Thoracic aorta (tissue), 2 donors: Measurements from ENCODE around the gene RIIAD1. TPM values are rescaled to one million over a fixed set of nuclear protein-coding genes. Genes with fewer than 3 reads are reported as not detected.

ENCODE experiments used
- ATAC-seq: fragments of 150-250 bp; one replicate; pipeline ENCODE4 v1.8.0; 2017; ENCODE audit warnings: low read depth; ENCODE audit not compliant: insufficient number of reproducible peaks, low FRiP score
- DNase-seq: peaks from one replicate; pipeline ENCODE4 v3.0.0-alpha.2; 2020; ENCODE audit warnings: low spot score
- H3K27ac ChIP-seq, 2 donors: fragments of 200-600 bp; sonication (generic); 1 replicate in 1 of 2; 2 replicates in 1 of 2; pipeline ENCODE4 v1.5.1; 2016; ENCODE audit warnings: mild to moderate bottlenecking in 2 of 2, moderate library complexity in 2 of 2
- H3K27me3 ChIP-seq: fragments of 200-600 bp; sonication (generic); replicated peaks from 2 replicates; pipeline ENCODE4 v1.6.0; 2016; ENCODE audit warnings: mild to moderate bottlenecking; ENCODE audit not compliant: insufficient read depth
- H3K36me3 ChIP-seq: fragments of 200-600 bp; sonication (generic); one replicate; pipeline ENCODE4 v1.5.1; 2016
- H3K4me1 ChIP-seq, 2 donors: fragments of 200-600 bp; sonication (generic); 1 replicate in 1 of 2; 2 replicates in 1 of 2; pipeline versions ENCODE4 v1.5.1 to v1.6.0; 2016; ENCODE audit warnings: low read depth in 2 of 2, mild to moderate bottlenecking in 1 of 2; ENCODE audit not compliant: control insufficient read depth in 1 of 2
- H3K4me3 ChIP-seq: fragments of 200-600 bp; sonication (generic); 2 replicates; pipeline ENCODE4 v1.5.1; 2016; ENCODE audit warnings: mild to moderate bottlenecking
- H3K9me3 ChIP-seq: fragments of 200-600 bp; sonication (generic); 2 replicates; pipeline ENCODE4 v1.5.1; 2016
- total RNA-seq, 2 donors: library from RNA; depleted of rRNA; stranded (reverse); fragments of >200 nt; gene quantifications; one replicate each; pipeline versions ENCODE4 v1.1.0 to v1.2.3, GENCODE V29; 2016
- TF ChIP-seq, protein P1 (sequence below): fragments of 200-600 bp; sonication (generic); IDR thresholded peaks from one replicate; pipeline ENCODE4 v1.5.1; 2019; ENCODE audit warnings: antibody characterized with exemption

Gene RIIAD1
- total RNA-seq, 2 donors from 2014 or later = not detected

DNA sequence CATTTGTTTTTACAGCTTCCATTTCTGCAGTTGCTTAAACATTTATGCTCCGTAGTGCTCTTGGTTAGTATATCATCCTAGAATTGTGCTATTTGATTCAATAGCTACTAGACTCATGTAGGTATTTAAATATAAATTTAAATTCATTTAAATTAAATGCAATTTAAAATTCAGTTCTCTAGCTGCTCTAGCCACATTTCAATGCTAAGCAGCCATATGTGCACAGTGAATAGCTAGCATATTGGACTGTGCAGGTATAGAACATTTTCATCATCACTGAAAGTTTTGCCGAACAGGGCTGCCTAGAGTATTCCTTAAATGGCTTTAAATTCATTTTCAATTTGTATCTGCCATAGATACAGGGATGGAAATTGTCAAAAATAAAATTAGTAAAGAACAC, 37.2 kb upstream of the RIIAD1 start:
- Histone ChIP-seq H3K27me3 (no peaks in the 10 kb centered on the region), H3K36me3 (peaks cover 9% of the 10 kb centered on the region), H3K4me1 (peaks cover 5 to 19% of the 10 kb centered on the region in 2 donors), H3K27ac (no peak overlapping the region), H3K4me3 (no peak overlapping the region), H3K9me3 (no peaks in the 10 kb centered on the region)
- ATAC-seq = no peak
- no peak for DNase-seq
- TF ChIP-seq, protein P1, sequence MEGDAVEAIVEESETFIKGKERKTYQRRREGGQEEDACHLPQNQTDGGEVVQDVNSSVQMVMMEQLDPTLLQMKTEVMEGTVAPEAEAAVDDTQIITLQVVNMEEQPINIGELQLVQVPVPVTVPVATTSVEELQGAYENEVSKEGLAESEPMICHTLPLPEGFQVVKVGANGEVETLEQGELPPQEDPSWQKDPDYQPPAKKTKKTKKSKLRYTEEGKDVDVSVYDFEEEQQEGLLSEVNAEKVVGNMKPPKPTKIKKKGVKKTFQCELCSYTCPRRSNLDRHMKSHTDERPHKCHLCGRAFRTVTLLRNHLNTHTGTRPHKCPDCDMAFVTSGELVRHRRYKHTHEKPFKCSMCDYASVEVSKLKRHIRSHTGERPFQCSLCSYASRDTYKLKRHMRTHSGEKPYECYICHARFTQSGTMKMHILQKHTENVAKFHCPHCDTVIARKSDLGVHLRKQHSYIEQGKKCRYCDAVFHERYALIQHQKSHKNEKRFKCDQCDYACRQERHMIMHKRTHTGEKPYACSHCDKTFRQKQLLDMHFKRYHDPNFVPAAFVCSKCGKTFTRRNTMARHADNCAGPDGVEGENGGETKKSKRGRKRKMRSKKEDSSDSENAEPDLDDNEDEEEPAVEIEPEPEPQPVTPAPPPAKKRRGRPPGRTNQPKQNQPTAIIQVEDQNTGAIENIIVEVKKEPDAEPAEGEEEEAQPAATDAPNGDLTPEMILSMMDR = no peak

DNA sequence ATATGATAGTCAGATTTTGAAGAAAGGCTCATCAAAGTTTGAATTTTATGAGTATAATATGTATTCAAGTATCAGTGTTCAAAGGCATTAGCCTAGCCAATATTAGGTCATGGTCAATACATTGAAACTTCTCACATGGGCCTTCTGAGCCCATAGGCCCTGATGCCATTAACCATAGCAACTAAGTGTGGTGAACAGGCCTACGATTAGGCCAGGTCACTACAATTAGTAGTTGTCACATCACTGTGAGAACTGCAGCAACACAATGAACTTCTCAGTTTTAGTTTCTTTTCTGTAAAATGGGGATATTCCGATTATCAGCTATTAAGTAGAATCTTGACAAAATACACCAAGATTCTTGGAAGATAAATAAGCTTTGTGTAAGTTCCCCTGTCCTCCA, 34.8 kb upstream of the RIIAD1 start:
- Histone ChIP-seq H3K27ac (no peak overlapping the region), H3K9me3 (no peaks in the 10 kb centered on the region), H3K27me3 (no peaks in the 10 kb centered on the region), H3K4me3 (no peak overlapping the region), H3K36me3 (peaks cover 9% of the 10 kb centered on the region), H3K4me1 (peaks cover 3 to 4% of the 10 kb centered on the region in 2 donors)
- no peak for DNase-seq
- ATAC-seq = no peak
- TF ChIP-seq, protein P1 = no peak

DNA sequence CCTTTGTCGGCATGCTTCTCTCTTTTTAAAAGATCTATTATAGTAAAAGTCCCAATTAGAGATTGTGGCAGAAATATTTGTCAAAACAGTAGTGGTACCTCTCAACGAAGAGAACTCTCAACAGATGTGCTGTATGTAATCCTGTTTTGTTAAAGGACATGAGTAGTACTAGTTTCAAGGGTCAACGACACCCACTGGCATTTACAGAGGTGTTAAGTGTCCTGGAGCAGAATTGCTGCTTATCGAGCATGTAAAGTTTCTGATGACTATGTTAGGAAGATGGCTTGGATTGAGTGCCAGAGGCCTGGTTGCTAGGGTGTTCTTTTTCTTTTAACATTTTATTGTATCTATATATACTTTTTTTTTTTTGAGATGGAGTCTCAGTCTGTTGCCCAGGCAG, 31.8 kb upstream of the RIIAD1 start:
- Histone ChIP-seq H3K27ac (no peak overlapping the region), H3K36me3 (peaks cover 21% of the 10 kb centered on the region), H3K4me3 (no peak overlapping the region), H3K4me1 (no peaks in the 10 kb centered on the region), H3K9me3 (no peaks in the 10 kb centered on the region), H3K27me3 (no peaks in the 10 kb centered on the region)
- DNase-seq = no peak
- TF ChIP-seq, protein P1 = no peak
- no peak for ATAC-seq

DNA sequence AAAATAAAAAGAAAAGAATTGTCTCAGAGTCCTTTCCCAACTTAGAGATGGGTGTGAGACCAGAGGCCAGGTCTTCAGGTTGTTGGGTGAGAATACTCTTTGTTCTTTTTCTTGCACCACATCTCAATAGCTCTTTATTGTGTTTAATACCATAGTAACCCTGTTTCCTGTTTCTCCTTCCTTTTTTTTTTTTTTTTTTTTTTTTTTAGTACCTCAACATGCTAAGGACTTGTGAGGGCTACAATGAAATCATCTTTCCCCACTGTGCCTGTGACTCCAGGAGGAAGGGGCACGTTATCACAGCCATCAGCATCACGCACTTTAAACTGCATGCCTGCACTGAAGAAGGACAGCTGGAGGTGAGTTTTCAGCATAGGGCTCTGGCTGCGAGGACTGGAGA, 29.1 kb upstream of the RIIAD1 start:
- Histone ChIP-seq H3K27ac (no peak overlapping the region), H3K36me3 (peaks cover 19% of the 10 kb centered on the region), H3K27me3 (no peaks in the 10 kb centered on the region), H3K4me3 (no peak overlapping the region), H3K9me3 (no peaks in the 10 kb centered on the region), H3K4me1 (no peaks in the 10 kb centered on the region)
- TF ChIP-seq, protein P1 = no peak
- ATAC-seq = no peak
- DNase-seq = no peak

DNA sequence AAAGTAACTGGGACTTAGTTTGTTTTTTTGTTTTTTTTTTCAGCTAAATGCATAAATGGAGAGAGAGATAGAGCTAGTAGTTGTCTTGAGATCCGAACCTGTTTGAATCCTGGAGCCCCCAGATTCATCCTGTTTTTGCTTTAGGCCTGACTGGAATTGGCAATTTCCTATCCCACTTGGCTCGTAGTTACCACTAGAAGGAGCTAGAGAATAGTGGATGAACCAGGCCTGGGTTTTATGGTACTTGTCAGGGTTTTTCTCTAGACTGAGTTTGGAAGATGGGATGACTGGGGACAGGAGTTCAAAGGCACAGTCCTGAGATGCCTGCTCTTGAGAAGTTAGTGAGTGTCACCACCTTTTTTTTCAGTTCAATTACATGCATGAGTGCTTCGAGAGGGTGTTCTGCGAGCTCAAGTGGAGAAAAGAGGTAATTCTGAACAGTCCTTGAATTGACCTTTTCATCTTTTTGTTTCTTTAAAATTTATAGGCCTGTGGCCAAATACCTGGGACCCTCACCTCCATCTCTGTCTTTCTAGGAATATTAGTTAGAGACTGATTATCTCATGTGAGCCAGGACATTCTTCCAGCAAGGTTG, 28.2 kb upstream of the RIIAD1 start:
- peaks cover 27% of the 10 kb centered on the region for H3K36me3 ChIP-seq
- no peak for ATAC-seq
- TF ChIP-seq, protein P1 = no peak
- H3K9me3 ChIP-seq = no peaks in the 10 kb centered on the region
- no peak overlapping the region for H3K4me3 ChIP-seq
- H3K27me3 ChIP-seq = no peaks in the 10 kb centered on the region
- H3K27ac ChIP-seq = no peak overlapping the region
- no peaks in the 10 kb centered on the region for H3K4me1 ChIP-seq
- DNase-seq = no peak
